Cardiac ventricle fibroblast (primary cell): ENCODE results near the gene C3orf18. TPM values are rescaled to one million over a fixed set of nuclear protein-coding genes. Genes with fewer than 3 reads are reported as not detected.

Experiments used
- total RNA-seq: library from RNA; depleted of rRNA; stranded (reverse); fragments of >200 nt; gene quantifications from 2 replicates; pipeline ENCODE4 v1.2.3, GENCODE V29; 2015

C3orf18 gene
- total RNA-seq = 7.5 and 10.7 TPM in 2 replicates

DNA sequence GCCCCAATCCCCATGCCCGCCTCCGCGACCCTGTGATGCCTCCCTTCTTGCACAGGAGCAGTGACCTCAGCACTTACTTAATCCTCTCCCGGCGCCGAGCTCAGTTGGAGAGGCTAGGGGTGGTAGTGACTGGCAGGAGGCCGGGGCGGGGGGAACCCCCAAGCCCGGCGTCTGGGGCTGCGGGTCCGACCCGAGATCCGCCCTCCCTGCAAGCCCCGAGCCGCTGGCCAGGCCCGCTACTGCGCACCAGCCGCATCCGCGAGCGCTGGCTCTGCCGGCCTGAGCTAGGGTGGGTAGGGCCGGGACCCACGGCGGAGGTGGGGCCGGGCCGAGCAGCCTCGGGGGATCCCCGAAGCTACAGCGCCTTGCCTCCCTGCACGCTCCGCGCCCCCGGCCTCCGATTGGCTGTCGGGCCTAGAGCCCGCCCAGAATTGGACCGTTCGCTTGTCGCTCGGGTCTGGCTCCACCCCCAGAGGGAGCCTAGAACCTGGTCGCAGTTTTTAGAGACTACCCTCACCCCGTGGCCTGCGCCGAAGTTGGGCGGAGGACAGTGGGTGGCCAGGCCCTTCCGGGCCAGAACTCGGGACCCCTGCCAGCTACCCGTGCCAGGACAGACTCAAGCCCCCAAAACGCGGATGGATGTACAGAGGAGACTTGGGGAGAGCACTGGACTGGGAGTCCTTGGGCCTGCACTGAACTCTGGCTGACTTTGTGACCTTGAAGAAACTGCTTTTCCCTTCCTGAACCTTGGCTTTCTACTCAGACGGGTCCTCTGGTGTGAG lies at the start of gene C3orf18:
Gene C3orf18, minus strand, starts transcription at position 362 of the 782 bp plus-strand sequence. CDS start 2,048 bp downstream, outside the sequence.

GRCh38 chr3:50611464-50612233 lies 44.1 kb upstream of the C3orf18 start, which contains the start of gene CISH:
TSS of gene CISH (minus strand) at chr3:50611774. CDS start at chr3:50611650, 124 bp downstream.

DNA sequence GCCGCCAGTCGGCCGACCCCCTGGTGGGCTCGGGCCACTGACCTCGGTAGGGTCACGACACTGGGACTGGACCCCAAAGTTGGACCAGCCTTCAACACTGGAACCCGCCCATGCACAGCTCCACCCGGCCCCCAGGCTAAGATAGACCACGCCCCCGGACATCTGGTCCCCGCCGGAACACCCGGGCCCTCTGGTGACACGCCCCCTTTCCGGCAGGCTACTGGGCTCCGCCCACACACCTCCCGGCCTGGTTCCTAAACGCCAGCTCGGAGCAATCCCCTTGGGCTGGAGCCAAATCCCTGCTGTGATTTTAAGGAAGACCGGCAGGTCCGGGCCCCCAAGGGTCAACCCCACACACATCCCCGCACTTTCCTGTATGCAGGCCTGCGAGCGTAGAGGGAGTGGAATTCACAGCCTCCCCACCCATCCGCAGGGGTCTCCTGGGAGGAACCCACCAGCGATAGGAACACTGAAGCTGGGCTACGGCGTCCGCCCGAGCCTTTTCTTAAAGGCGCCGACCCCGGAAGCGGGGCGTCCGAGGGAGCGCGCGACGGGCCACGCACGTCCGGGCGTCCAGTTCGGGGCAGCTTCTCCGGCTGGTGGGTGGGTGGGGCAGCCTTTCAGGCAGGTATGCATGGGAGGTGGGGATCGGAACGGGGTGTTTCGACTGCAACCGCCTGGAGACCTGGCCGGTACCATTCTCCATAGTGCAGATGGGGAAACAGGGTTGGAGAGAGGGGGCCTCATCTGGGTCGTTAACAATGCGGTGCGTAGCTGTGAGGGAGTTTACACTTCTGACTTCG lies 1.6 kb upstream of the C3orf18 start, which contains the start of gene HEMK1:
Gene HEMK1, plus strand, starts transcription at position 576 of the 803 bp plus-strand sequence. CDS start 1,583 bp downstream, outside the sequence.

Other genes starting within 250 kb of the C3orf18 start
- gene HYAL2, start 245.0 kb downstream of the C3orf18 start, total RNA-seq = 51.3 and 65.4 TPM in 2 replicates
- 11.4 and 41.2 TPM in 2 replicates for gene TUSC2, start 239.5 kb downstream of the C3orf18 start, total RNA-seq
- 18.4 and 23.3 TPM in 2 replicates for gene RASSF1, start 226.9 kb downstream of the C3orf18 start, total RNA-seq
- gene ZMYND10, start 222.0 kb downstream of the C3orf18 start, total RNA-seq = 0.06 and 0.24 TPM in 2 replicates
- gene NPRL2, start 217.0 kb downstream of the C3orf18 start, total RNA-seq = 15.5 and 22.6 TPM in 2 replicates
- 21.4 and 29.5 TPM in 2 replicates for gene CYB561D2, start 216.9 kb downstream of the C3orf18 start, total RNA-seq
- 62.7 and 65.7 TPM in 2 replicates for gene TMEM115, start 208.2 kb downstream of the C3orf18 start, total RNA-seq
- not detected in 2 replicates for gene CACNA2D2, start 64.1 kb downstream of the C3orf18 start, total RNA-seq
- gene HEMK1, start 1.8 kb upstream of the C3orf18 start, total RNA-seq = 11.3 and 13.9 TPM in 2 replicates
- gene CISH, start 44.0 kb upstream of the C3orf18 start, total RNA-seq = 3.5 and 4.7 TPM in 2 replicates
- 17.1 and 18.9 TPM in 2 replicates for gene MAPKAPK3, start 49.4 kb upstream of the C3orf18 start, total RNA-seq
- gene DOCK3, start 107.2 kb upstream of the C3orf18 start, total RNA-seq = under 0.01 and 0.05 TPM in 2 replicates